Right forelimb (tissue), 1 donor: ENCODE results near the gene FJX1.
A peak's percentile ranks its signal among the peaks of the same experiment; 100 is the strongest.

Source experiments
- DNase-seq: peaks from one replicate; pipeline ENCODE4 v3.0.0-alpha.2; 2018

FJX1 gene, protein sequence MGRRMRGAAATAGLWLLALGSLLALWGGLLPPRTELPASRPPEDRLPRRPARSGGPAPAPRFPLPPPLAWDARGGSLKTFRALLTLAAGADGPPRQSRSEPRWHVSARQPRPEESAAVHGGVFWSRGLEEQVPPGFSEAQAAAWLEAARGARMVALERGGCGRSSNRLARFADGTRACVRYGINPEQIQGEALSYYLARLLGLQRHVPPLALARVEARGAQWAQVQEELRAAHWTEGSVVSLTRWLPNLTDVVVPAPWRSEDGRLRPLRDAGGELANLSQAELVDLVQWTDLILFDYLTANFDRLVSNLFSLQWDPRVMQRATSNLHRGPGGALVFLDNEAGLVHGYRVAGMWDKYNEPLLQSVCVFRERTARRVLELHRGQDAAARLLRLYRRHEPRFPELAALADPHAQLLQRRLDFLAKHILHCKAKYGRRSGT

DNA sequence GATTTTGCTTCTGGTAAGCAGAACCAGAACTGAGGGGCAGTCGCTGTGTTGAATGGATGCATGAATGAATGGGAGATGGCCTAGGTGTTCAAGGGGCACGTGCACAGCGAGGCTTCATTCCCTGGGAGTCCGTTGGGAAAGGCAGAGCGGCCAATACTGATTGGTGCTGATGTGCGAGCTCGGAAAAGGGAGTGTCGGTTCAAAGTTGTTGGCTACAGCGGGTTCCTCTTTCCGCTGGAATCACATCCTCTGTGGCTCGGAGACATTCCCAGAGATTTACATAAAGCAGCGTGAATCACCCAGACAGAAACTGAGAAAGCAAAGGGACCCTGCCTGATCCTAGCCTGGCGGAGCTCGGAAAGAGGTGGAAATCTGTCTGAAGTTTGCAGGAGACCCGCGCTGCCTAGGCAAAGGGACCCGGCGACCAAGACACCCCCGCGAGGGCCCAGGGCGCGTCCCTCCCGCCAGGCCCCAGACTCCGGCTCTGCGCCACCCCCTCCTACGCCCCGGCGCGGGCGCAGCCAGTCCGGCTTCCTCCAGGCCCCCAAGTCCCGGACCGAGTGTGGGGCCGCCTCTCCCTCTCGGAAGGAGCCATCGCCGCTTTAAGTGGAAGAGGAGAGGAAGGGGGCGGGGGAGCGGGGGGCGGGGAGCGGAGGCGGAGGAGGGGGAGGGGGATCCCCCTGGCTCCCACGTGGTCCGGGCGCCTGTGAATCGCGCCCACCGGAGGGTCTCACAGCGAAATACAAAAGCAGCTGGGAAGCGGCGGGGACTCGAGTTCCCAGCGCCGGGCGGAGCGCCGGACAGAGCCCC lies at the start of gene FJX1:
Gene FJX1 (plus strand): TSS at position 774 of the 810 bp plus-strand sequence. CDS start 177 bp downstream, outside the sequence.
- DNase-seq = peak; percentile 89

DNA sequence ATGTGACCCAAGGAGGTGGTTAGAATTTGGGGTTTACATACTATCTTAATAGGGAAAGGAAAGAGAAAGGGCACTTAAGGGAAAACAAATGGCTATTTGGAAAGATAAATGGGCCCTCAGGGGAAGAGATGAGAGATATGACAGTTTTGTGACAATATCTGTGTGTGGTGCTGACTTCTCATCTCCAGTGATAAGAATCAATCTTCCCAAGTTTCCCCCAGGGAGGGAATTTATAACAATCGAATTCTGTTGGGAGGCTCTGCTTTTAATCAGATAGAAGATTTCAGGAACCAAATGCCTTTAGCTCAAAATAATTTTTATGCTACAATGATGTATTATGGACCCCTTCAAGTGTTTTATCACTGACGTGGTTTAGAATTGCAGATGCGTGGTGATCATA lies 46.6 kb upstream of the FJX1 start:
- DNase-seq = no peak

DNA sequence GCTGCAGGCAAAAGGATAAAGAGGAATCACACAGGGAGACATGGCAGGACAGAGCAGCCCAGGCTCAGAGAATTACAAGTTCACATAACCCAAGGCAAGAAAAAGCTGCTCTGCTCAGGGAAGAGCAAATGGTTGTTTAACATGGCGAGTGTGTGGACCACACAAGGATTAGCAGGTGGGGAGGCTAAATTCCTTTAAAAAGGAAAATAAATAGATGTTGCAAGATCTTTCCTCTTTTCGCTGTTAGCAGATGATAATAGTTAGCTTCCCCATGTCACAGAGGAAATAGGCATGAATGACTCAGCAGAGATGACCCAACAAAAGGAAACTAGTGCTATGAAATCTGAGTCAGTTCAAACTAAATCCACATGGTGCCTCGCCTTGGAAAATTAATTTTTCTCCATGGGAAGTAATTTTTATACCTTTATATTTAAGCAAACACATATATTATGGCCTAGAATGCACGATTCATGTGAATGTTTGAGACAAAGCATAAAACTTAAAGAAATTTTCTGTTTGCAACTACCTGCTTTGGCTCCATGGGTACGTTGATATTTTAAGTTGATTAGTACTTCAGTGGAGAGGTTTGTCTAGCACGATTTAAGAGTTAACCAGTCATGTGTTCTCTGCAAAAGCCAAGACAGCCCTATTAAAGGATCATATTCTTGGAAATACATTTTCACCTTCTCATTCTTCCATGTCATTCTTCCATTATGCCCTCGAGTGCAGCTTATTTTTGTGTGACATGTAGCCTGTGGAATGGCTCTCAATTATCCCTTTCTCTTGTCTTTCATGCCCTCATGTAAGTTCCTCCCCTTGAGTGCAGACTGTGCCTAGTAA lies 38.5 kb upstream of the FJX1 start:
- no peak for DNase-seq

DNA sequence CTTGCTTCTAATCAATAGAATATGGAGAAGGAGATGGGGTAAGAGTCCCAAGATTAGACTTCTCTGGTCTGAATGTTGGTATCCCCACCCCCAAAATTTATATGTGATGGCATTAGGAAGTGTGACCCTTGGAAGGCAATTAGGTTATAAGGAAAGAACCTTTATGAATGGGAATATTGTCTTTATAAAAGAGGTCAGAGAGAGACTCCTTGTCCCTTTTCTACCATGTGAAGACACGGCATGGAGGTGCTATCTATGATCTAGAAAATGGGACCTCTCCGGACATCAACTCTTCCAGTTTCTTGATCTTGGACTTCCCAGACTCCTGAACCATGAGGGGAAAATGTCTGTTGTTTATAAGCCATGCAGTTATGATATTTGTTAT lies 37.9 kb upstream of the FJX1 start:
- DNase-seq = no peak

DNA sequence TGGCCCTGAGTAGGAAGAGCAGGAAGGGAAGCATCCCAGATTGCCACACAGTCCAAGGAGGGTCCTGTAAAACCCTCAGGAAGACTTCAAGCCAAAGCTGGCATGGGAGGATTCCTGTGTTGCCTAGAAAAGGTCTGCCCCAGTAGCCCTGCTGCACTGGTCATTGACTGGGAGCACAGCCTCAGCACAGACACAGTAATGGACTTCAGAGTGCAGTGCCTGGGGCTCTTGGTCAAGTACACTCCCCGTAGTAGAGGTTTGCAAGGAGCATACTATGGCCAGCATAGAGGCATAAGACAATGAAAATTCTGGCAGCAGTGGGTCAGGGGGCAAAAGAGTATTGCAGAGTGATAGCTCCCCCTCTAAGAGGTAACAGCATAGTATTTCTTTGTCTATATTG lies 36.2 kb upstream of the FJX1 start:
- DNase-seq = no peak

DNA sequence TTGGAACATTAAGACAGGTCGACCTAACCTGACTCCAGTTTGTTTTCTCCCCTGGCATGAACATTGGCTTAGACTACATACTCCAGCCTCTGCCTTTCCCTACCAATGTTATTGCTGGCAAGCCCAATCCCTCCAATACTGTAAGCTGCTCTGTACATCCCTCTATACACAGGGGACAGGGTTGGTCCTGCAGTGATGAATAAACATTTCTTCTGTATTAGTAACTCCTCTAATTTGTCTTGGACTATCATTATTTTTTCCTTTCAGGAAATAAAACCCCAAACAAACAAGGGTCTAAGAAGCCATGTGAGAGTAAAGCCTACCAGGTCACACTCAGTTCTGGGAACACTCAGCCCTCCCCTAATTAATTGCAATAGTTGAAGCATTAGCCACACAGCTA lies 35.1 kb upstream of the FJX1 start:
- no peak for DNase-seq

DNA sequence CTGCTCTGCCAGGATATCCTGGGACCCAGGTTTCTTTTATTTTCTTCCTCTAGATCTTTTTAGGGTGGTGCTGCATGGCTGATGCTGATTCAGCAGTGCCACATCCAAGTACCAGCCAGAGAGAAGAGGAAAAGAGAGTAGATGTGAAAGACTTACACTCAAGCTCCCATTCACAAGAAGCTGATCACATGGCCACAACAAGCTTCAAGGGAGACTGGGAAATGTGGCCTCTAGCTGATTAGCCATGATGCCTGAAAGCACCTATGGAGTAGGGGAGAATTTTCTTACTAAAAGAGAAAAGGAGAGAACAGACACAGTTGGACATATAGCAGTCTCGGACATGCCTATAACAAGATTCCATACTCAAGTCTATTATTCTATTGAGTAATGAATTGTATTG lies 34.4 kb upstream of the FJX1 start:
- no peak for DNase-seq

DNA sequence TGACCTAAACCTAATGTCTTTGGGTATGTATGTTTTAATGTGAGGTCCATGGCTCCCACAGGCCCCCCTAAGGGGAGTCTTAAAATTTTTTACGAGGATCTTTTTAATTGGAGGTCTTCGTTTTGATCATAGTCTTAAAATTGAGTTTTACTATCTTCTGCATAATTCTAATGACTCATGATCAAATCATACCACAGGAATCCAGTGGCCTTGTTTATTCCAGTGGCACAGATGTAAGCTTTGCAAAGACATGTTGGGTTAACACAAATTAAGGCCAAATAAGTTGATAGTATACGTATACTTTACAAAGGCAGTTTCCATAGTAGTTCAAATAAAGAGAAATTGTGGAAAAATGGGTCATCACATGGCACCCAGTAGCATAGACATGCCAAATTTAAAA lies 33.9 kb upstream of the FJX1 start:
- no peak for DNase-seq

DNA sequence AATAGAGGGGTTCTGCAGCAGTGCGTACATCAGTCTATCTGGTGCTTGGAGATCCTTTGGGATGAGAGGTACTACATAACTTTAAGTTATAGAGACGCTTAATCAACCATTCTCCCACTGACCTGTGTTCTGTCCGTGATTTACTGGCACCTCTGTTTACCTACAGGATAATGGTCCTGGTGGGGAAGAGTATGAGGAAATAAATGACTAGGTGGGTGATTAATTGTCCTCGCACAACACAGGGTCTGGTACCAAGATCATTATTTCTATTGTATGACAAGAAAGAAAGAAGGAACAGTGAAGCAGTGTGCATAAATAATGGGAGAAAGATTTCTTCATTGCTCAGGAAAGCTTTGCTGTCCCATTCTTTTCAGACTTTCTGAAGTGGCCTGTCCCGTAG lies 32.8 kb upstream of the FJX1 start:
- no peak for DNase-seq

DNA sequence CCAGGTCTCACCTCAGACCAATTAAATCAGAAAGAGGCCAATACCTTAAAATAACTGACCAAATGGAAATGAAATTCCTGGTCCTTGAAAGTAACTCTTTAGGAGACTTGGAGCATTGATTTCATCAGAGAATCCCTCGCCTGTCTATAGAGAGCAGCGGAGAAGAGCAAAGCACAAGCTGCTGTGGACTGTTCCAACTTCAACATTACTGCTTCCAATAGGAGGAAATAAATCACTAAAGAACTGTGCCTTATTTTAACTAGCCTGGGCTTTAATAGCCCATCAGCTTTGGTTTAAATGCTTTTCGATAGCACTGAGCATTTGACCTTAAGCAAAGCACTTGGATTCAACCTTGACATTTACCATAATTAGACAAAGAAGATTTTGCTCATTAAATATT lies 32.0 kb upstream of the FJX1 start:
- no peak for DNase-seq

DNA sequence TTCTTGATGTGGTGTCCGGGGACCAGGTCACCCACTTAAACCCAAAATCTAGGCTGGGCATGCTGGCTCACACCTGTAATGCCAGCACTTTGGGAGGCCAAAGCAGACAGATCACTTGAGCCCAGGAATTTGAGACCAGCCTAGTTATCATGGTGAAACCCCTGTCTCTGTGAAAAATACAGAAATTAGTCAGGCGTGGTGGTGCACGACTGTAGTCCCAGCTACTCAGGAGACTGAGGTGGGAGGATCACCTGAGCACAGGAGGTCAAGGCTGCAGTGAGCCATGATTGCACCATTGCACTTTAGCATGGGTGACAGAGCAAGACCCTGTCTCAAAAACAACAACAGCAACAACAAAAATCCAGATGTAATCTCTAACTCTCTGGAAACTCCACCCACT lies 30.3 kb upstream of the FJX1 start:
- no peak for DNase-seq

DNA sequence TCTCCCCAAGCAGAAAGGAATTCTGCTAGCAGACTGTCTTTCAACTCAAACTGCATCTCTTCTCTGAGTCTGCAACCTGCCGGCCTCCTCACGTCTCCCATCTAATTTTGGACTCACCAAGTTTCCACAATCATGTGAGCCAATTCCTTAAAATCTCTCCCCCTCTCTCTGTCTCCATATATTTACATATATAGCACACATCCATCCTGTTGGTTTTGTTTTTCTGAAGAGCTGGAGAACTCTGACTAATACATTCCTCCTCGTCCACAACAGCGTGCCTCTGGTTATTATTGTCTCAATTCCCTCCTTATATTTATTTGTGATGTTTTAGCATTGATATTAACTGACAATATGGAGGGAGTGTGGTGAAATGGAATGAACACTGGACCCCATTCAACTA lies 29.6 kb upstream of the FJX1 start:
- no peak for DNase-seq

DNA sequence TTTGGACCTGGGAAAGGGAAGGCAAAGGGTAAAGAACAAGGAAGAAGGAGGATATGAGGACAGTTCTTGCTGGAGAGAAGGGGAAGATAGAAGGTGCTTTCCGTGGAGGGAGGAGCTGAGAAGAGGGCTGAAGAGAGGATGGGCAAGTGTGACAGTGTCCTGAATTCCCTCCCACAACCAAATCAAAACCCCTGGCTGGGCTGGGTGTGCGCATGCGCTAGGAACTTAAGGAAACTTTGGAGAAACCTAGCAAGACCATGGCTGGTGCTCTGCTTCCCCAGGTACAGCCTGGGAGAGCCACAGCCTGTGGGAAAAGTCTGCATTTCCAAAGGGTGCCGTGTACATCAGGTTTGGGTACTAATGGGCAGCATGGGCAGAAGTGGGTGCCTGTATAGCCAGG lies 29.0 kb upstream of the FJX1 start:
- no peak for DNase-seq

DNA sequence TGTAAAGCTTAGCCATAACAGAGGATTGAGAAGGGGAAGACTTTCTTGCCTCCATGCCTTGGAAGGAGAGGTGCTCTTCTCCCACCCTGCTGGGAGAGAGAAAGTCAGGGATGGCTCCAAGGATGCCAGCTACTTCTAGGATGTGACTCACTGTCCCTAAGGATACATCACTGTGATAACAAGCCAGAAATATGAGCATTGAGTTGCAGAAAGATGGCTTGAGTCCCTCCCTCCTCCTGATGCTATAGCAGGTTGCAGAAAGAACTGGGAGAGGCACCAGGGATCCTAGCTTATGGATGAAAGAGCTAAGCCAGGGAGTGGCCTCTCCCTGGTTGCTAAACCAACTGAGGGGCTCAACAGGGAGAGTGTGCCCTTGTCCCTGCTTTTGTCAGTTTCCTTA lies 27.8 kb upstream of the FJX1 start:
- no peak for DNase-seq

DNA sequence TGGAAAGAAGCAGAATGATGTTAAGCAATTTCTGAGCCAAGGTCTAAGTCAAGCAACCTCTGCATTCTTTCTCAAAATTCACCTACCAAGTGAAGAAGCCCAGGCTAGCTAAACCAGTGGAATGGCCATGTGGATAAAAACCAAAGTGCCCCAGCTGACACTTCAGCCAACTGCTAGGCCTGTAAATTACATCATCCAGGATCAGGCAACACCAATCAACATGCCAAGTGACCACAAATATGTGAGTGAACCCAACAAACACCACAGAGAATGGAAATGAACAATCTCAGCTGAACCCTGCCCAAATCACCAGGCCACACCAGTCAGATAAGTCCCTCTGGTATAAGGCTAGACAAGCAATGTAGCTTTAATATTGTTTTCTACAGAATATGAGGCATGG lies 25.1 kb upstream of the FJX1 start:
- no peak for DNase-seq

DNA sequence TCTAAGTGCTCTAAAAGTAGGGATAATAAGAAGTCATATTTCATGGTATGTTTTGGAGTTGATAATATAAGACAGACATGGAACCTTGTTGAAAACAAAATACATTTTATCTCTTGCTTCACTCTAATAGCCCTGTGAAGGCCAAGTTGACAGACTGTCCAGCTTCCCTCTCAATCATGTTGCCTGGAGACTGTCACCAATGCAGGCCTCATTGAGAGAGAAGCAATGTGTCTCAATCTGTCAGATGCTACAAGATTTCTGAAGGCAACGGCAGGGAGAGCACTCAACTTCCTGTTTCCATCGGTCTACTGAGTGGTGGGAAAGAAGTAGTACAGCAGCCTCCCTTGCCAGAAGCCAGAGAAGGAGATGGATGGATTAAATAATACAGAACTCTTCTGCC lies 23.6 kb upstream of the FJX1 start:
- DNase-seq = no peak

DNA sequence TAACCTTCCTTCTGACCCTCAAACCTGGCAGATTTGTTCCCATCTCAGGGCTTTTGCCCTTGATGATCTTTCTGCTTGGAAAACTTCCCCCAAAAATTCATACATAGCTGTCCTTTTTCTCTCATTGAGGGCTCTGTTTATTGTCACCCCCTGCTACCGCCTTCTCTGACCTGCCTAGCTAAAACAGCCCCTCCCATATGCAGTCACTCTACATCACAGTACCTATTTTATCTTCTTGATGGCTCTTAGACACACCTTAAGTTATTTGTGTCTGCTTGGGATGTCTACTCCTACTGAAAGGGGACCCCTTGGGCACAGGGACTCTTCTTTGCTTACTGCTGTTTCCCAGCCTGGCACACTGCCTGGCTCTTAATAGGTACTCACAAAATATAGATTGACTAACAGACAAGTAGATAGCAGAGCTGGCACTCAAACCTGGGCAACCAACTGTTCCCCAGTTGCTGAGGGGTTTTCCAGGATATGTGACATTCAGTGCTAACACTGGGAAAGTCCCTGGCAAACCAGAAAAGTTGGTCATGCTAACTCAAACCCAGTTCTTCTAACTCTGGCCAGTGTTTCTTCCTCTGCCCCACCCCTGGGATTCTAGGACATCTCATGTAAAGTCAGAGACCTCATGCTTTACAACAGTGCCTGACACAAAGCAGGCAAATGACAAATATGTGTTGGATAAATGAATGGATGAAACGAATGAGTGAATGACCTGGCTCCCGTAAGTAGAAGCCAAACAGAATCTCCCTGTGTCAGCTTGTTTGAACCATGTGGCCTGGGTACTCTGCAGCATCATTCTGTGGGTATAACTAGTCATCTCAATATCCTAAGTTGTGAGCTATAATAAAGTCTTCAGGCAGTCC lies 19.8 kb upstream of the FJX1 start:
- no peak for DNase-seq

DNA sequence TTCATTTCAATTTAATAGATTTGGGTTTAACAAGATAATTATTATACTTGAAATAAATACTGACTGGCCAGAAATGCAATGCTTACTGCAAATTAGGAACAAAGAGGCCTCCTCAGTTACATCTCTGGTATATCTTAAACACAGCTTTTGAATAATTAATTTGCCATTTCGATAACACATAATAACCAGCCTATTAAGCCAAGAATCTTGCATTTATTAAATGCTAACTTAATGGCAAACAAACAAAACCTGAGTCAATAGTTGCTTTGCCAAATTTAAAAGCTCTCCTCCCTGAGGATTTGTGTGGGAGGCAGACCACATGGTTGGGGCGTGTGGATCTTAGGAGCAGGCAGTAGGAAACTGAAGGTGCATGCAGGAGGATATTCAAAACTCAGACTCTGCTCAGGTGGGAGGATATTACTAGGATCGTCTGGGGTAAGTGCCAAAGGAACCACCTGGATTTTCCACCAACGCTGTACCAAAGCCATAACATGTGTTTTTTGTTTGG lies 17.9 kb upstream of the FJX1 start:
- no peak for DNase-seq

DNA sequence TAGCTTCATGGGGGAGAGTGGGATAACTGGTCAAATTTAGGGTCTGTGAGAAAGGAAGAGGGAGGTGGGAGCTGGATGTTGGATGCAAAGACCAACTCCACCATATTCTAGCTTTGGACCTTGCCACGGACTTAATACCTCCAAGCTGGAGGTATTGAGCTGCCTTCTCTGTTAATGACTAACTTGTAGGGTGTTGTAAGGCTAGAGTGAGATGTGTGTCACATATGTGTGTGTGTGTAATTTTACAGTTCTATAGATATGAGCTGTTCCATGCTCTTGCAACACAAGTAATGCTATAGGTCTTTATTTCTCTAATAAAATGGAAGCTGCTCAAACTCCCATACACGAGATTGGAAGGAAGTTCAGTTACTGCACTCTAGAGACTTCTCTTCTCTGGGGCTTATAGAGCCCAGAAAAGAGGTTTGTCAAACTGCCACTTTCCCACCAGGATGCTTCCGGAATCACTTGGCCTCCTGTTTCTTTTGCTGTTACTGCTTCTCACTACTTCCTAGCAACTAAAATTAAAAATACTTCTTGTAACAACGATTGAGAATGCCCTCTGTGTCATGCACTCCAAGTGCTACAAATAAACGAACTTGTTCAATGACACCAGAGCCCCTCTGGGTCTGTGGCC lies 16.0 kb upstream of the FJX1 start:
- DNase-seq = no peak

DNA sequence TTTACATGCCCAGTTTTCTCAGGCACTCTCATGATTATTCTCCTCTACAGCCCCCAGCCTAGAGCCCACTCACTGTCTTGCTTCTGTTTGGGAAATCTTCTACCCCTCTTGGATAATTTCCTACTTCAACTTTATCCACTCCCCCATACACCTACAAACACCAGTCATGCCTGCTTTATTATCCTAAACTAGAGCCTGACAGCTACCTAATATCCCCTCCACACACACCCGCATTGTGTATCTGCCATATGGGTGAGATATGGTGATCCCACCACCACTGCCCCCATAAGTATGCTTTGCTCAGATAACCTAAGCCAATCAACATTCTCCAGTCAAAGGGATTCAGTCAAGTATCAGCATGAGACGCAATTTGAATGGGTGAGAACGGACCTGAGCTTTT lies 15.3 kb upstream of the FJX1 start:
- no peak for DNase-seq

DNA sequence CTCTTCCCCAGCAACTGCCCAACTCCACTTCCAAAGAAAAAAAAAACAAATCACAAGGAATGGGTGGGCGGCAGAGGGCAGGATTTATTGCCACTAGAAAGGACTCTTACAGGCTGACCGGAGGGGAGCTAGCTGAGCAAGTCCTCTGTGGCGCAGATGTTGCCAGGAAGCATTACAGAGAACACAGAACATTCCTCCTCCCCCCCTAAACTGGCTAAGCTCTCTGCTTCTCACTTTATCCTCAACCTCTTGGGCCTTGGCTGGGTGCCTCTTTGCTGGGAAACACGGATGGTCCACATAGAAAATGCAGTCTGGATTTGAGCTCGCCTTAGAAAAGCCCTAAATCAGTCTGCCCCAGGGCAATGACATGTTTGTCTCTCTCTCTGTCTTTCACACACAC lies 12.6 kb upstream of the FJX1 start:
- DNase-seq = peak; percentile 54

DNA sequence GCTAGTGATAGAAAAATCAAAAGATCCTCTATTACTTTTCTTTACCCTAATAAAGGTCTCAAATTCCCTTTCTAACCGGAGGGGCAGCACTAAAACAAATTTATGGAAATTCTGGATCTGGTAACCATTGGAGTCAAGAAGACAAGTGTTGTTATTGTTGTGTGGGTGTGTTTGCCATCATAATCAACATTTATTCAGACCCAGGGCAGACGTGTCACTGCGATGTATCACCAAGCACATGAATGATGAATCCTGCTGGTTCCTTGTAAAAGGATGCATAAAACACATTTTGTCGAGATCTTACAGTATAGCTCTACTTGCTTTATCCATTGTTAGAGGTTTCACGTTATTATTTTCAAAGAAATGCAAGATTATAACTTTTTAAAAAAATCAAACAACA lies 12.1 kb upstream of the FJX1 start:
- no peak for DNase-seq
